ENCODE results near the gene ARID4B.
A peak's percentile ranks its signal among the peaks of the same experiment; 100 is the strongest.

ARID4B gene

GRCh38 chr1:235307158-235308124 lies 20.5 kb downstream of the ARID4B start:
- no peak overlapping the region for H3K4me3 ChIP-seq (ENCODE audit: low read depth, low read length, poor library complexity, severe bottlenecking)
- peaks cover 13% of the 10 kb centered on the region for H3K4me1 ChIP-seq (ENCODE audit: insufficient read depth, low read length, severe bottlenecking)
- no peak overlapping the region for H3K4me2 ChIP-seq (ENCODE audit: low read length)
- H3F3A ChIP-seq (ENCODE audit: insufficient read depth, low read length) = no peaks in the 10 kb centered on the region; the same call in 1 of the 2 replicates
- H3K9me2 ChIP-seq (ENCODE audit: low read depth, low read length) = no peaks in the 10 kb centered on the region
- H3K79me2 ChIP-seq (ENCODE audit: insufficient read depth, low read length) = peaks cover 79% of the 10 kb centered on the region
- no peak overlapping the region for H2AFZ ChIP-seq (ENCODE audit: low read length)
- TF ChIP-seq EZH2 (IDR thresholded peaks at IDR 0.05; ENCODE audit: borderline replicate concordance, low read length) (no peak), CTCF (IDR thresholded peaks at IDR 0.05; ENCODE audit: low read length) (no peak)
- no peaks in the 10 kb centered on the region for H3K27me3 ChIP-seq (ENCODE audit: insufficient read depth, low read length)
- H3K9ac ChIP-seq (ENCODE audit: low read length) = no peak overlapping the region
- H3K27ac ChIP-seq (ENCODE audit: low read depth, low read length, poor library complexity, severe bottlenecking) = no peak overlapping the region
- no peaks in the 10 kb centered on the region for H4K20me1 ChIP-seq (ENCODE audit: insufficient read depth, low read length)
- no peaks in the 10 kb centered on the region for H3K9me3 ChIP-seq (ENCODE audit: low read length)
- H3K36me3 ChIP-seq (ENCODE audit: insufficient read depth, low read length) = peaks cover 30% of the 10 kb centered on the region

GRCh38 chr1:235304549-235305451 lies 23.2 kb downstream of the ARID4B start:
- Histone ChIP-seq H3K9me3 (ENCODE audit: low read length) (no peaks in the 10 kb centered on the region), H3K9me2 (ENCODE audit: low read depth, low read length) (no peaks in the 10 kb centered on the region), H3K4me3 (ENCODE audit: low read depth, low read length, poor library complexity, severe bottlenecking) (no peak overlapping the region), H3K36me3 (ENCODE audit: insufficient read depth, low read length) (peaks cover 9% of the 10 kb centered on the region; the same call in 1 of the 2 replicates), H3K4me2 (ENCODE audit: low read length) (peak overlapping the region; percentile 2; the same call in 1 of the 2 replicates), H3K4me1 (ENCODE audit: insufficient read depth, low read length, severe bottlenecking) (peaks cover 13% of the 10 kb centered on the region), H3K27ac (ENCODE audit: low read depth, low read length, poor library complexity, severe bottlenecking) (peak overlapping the region; percentile 36), H3K79me2 (ENCODE audit: insufficient read depth, low read length) (peaks cover 78% of the 10 kb centered on the region), H4K20me1 (ENCODE audit: insufficient read depth, low read length) (no peaks in the 10 kb centered on the region), H3K9ac (ENCODE audit: low read length) (no peak overlapping the region), H2AFZ (ENCODE audit: low read length) (no peak overlapping the region), H3K27me3 (ENCODE audit: insufficient read depth, low read length) (no peaks in the 10 kb centered on the region), H3F3A (ENCODE audit: insufficient read depth, low read length) (no peaks in the 10 kb centered on the region; the same call in 1 of the 2 replicates)
- TF ChIP-seq EZH2 (IDR thresholded peaks at IDR 0.05; ENCODE audit: borderline replicate concordance, low read length) (no peak), CTCF (IDR thresholded peaks at IDR 0.05; ENCODE audit: low read length) (no peak)

- H3K4me2 ChIP-seq (ENCODE audit: low read length) = no peak overlapping the region
- peaks cover 94% of the 10 kb centered on the region for H3K79me2 ChIP-seq (ENCODE audit: insufficient read depth, low read length)
- H3K4me1 ChIP-seq (ENCODE audit: insufficient read depth, low read length, severe bottlenecking) = peaks cover 13% of the 10 kb centered on the region
- H3K36me3 ChIP-seq (ENCODE audit: insufficient read depth, low read length) = peaks cover 18% of the 10 kb centered on the region; the same call in 1 of the 2 replicates
- no peaks in the 10 kb centered on the region for H3K27me3 ChIP-seq (ENCODE audit: insufficient read depth, low read length)
- no peak overlapping the region for H3K4me3 ChIP-seq (ENCODE audit: low read depth, low read length, poor library complexity, severe bottlenecking)
- H3K9me2 ChIP-seq (ENCODE audit: low read depth, low read length) = no peaks in the 10 kb centered on the region
- H2AFZ ChIP-seq (ENCODE audit: low read length) = no peak overlapping the region
- no peak for TF ChIP-seq CTCF (IDR thresholded peaks at IDR 0.05; ENCODE audit: low read length)
- H3K9ac ChIP-seq (ENCODE audit: low read length) = no peak overlapping the region
- peaks cover 5% of the 10 kb centered on the region for H3K9me3 ChIP-seq (ENCODE audit: low read length)
- H3K27ac ChIP-seq (ENCODE audit: low read depth, low read length, poor library complexity, severe bottlenecking) = no peak overlapping the region
- no peaks in the 10 kb centered on the region; the same call in 1 of the 2 replicates for H3F3A ChIP-seq (ENCODE audit: insufficient read depth, low read length)
- H4K20me1 ChIP-seq (ENCODE audit: insufficient read depth, low read length) = no peaks in the 10 kb centered on the region
Measured at GRCh38 chr1:235302143-235302542, 25.8 kb downstream of the ARID4B start.
